ENCODE measurements around the gene C20orf202. TPM values are rescaled to one million over a fixed set of nuclear protein-coding genes. Genes with fewer than 3 reads are reported as not detected.
"Not testable (repeated sequence)": the region's sequence is repeated elsewhere in the genome, so short reads cannot be mapped to it uniquely, and the experiment has no call there.

C20orf202 gene
- total RNA-seq, 1 donor from 2014 or later: not detected

GRCh38 chr20:1222750-1223149 is 19.5 kb downstream of the C20orf202 start:
- H3K9me3 Mint-ChIP-seq; CTCF ChIA-PET; ATAC-seq (ENCODE audit: low read depth); H3K36me3 Mint-ChIP-seq (ENCODE audit: low read depth); DNase-seq; POLR2A ChIA-PET; H3K4me3 Mint-ChIP-seq; H3K27ac Mint-ChIP-seq: not testable (repeated sequence)
- intact Hi-C loops (cut with micrococcal nuclease): loop anchor here (10.0 kb wide), 1 partner anchor 242 kb away; the partner anchor contains the start of gene NSFL1C
- H3K4me1 Mint-ChIP-seq: peaks cover 13% of the 10 kb centered on the region
- peaks cover 15% of the 10 kb centered on the region for H3K27me3 Mint-ChIP-seq

GRCh38 chr20:1224205-1224890 is 21.1 kb downstream of the C20orf202 start:
- Mint-ChIP-seq H3K9me3 (peaks cover 3% of the 10 kb centered on the region), H3K36me3 (ENCODE audit: low read depth) (no peaks in the 10 kb centered on the region), H3K4me1 (peaks cover 13% of the 10 kb centered on the region), H3K27ac (no peak overlapping the region), H3K4me3 (peak overlapping the region; percentile 36), H3K27me3 (peaks cover 15% of the 10 kb centered on the region)
- ATAC-seq (ENCODE audit: low read depth) (no peak), DNase-seq (no peak)
- ChIA-PET CTCF (interaction anchor here (1.0 kb wide), 1 partner anchor 11 kb away, joined by 3 read pairs; no protein-coding TSS in a partner anchor), POLR2A (no interaction called here)
- intact Hi-C loops (cut with micrococcal nuclease): loop anchor here (10.0 kb wide), 1 partner anchor 240 kb away; the partner anchor contains the start of gene NSFL1C
- TF ChIP-seq, protein P1, sequence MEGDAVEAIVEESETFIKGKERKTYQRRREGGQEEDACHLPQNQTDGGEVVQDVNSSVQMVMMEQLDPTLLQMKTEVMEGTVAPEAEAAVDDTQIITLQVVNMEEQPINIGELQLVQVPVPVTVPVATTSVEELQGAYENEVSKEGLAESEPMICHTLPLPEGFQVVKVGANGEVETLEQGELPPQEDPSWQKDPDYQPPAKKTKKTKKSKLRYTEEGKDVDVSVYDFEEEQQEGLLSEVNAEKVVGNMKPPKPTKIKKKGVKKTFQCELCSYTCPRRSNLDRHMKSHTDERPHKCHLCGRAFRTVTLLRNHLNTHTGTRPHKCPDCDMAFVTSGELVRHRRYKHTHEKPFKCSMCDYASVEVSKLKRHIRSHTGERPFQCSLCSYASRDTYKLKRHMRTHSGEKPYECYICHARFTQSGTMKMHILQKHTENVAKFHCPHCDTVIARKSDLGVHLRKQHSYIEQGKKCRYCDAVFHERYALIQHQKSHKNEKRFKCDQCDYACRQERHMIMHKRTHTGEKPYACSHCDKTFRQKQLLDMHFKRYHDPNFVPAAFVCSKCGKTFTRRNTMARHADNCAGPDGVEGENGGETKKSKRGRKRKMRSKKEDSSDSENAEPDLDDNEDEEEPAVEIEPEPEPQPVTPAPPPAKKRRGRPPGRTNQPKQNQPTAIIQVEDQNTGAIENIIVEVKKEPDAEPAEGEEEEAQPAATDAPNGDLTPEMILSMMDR (IDR thresholded peaks at IDR 0.05): no peak

DNA sequence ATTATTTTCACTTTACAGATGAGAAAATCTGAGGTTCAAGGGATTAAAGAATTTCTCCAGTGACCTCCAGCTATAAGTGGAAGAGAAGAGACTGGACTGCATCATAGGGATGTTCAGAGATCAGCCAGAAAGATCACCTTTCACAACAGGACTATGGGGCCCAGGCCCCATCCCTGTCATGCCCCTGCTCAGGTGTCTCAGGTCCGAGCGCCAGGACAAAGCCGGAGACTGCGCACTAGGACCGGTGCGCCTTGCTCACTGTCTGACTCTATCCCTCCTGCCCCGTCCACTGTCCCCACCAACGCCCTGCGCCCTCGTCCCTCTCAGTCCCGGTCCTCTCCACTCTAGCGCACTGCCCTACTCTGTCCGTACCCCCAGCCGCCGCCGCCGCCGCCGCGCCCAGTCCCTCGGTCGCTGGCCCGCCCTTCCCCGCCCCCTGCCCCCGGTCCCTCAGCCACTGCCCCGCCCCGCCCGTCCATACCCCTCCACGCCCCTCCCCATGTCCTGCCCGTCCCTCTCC is 22.1 kb downstream of the C20orf202 start:
- no peak overlapping the region for H3K27ac Mint-ChIP-seq
- H3K9me3 Mint-ChIP-seq: peaks cover 3% of the 10 kb centered on the region
- DNase-seq (peak; percentile 22), ATAC-seq (ENCODE audit: low read depth) (no peak)
- intact Hi-C loops (cut with micrococcal nuclease): loop anchor here (5.0 to 10.0 kb wide), 3 partner anchors 108 to 383 kb away; partner anchors contain the start of genes NSFL1C and PSMF1
- no peaks in the 10 kb centered on the region for H3K36me3 Mint-ChIP-seq (ENCODE audit: low read depth)
- POLR2A ChIA-PET: no interaction called here
- peaks cover 13% of the 10 kb centered on the region for H3K4me1 Mint-ChIP-seq
- H3K27me3 Mint-ChIP-seq: peaks cover 21% of the 10 kb centered on the region
- TF ChIP-seq, protein P1 (IDR thresholded peaks at IDR 0.05): no peak
- CTCF ChIA-PET: no interaction called here
- H3K4me3 Mint-ChIP-seq: peak overlapping the region; percentile 76

- no peak within 1 kb of the TSS for H3K27ac Mint-ChIP-seq
- H3K36me3 Mint-ChIP-seq (ENCODE audit: low read depth): no peaks in the 10 kb centered on the region
- CTCF ChIA-PET: no interaction called here
- DNase-seq: peak; percentile 56
- H3K4me3 Mint-ChIP-seq: peak within 1 kb of the TSS; percentile 76
- peaks cover 23% of the 10 kb centered on the region for H3K27me3 Mint-ChIP-seq
- peak; percentile 89 for ATAC-seq (ENCODE audit: low read depth)
- POLR2A ChIA-PET: no interaction called here
- H3K4me1 Mint-ChIP-seq: peaks cover 13% of the 10 kb centered on the region
- H3K9me3 Mint-ChIP-seq: peaks cover 3% of the 10 kb centered on the region
- intact Hi-C loops (cut with micrococcal nuclease): loop anchor here (1.0 to 10.0 kb wide), 4 partner anchors 40 to 384 kb away; partner anchors contain the start of genes NSFL1C, PSMF1 and SNPH
- TF ChIP-seq, protein P1 (IDR thresholded peaks at IDR 0.05): no peak
Observed at GRCh38 chr20:1225783-1226654, 22.8 kb downstream of the C20orf202 start, which contains the start of gene RAD21L1. Gene RAD21L1 (plus strand): TSS chr20:1226044. CDS start chr20:1228454, 2,410 bp downstream.

DNA sequence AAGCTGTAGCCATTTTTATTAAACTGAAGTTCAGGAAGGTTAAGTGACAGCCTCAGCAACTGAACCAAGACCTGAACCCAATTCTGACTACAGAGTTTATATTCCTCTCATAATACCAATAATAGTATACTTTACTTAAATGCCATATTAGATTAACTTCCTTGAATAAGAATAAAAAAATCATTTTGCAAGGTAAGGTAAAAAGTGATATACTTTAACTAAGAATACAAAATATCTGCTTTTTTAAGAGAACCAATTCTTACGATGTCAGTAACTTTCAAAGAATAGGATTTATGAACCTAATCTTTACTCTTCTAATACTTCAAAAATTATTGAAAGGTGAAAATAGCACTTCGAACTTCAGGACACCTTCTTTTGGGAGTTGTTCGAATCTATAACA is 26.3 kb downstream of the C20orf202 start:
- Mint-ChIP-seq H3K27ac (no peak overlapping the region), H3K4me1 (peaks cover 13% of the 10 kb centered on the region), H3K4me3 (no peak overlapping the region), H3K27me3 (peaks cover 25% of the 10 kb centered on the region), H3K9me3 (no peaks in the 10 kb centered on the region), H3K36me3 (ENCODE audit: low read depth) (no peaks in the 10 kb centered on the region)
- ATAC-seq (ENCODE audit: low read depth) (no peak), DNase-seq (no peak)
- POLR2A ChIA-PET: no interaction called here
- CTCF ChIA-PET: no interaction called here
- intact Hi-C loops (cut with micrococcal nuclease): loop anchor here (5.0 to 10.0 kb wide), 3 partner anchors 112 to 387 kb away; partner anchors contain the start of genes NSFL1C and PSMF1
- TF ChIP-seq, protein P1 (IDR thresholded peaks at IDR 0.05): no peak

Measured in activated B cell treated with CpG ODN at 0.5 μM for 24 hours (primary cell).